Activated gamma-delta T cell treated with Interleukin-2 at 50 U/mL for 16 hours (primary cell): ENCODE data around the gene CARS1.

Experiments
- DNase-seq: peaks from one replicate; pipeline ENCODE4 v3.0.0-alpha.2; 2020

The CARS1 gene

DNA sequence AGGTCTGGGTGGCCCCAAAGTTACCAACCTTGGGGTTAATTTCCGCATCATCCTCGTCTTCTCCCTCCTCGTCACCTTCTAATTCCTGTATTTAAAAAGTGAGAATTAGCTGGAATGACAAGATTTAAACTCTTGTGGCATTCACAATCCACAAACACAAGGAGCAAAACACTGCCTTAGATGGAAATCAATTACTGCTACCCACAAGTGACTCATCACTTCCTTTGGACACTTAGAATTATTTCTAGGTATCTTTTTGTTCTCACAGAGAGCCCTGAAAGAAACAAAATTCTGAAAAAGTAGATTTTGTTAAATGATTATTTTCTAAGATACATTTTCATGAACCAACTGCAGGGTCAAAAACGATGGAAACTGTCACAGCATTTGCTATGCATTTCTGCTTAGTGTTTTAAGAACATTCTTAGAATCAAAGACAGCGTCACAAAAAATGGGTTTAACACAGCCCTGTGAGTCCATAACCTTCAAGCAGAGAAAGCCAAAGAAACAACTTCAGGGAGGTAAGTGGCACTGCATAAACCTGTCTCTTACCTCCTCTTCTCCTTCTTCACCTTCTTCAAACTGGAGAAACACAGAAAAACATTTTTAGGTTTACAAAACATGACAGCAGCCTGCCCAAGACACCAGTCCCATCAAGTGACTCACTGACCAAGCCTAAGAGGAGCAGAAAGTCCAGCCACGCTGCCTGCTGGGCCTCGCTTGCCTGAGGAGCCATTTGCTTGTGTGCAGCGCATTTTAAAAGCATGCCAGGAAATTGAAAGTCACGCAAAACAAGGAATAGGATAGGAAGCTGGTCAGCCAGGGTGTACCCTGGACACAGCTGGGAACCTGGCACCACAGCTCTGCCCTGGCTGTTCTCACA, 105.8 kb downstream of the CARS1 start:
- no peak for DNase-seq
